Measurements from ENCODE around the gene MBP. TPM values are rescaled to one million over a fixed set of nuclear protein-coding genes. Genes with fewer than 3 reads are reported as not detected.

The MBP gene
- total and polyA plus RNA-seq, 5 donors from 2014 or later: 134 to 172 (median 143) TPM

DNA sequence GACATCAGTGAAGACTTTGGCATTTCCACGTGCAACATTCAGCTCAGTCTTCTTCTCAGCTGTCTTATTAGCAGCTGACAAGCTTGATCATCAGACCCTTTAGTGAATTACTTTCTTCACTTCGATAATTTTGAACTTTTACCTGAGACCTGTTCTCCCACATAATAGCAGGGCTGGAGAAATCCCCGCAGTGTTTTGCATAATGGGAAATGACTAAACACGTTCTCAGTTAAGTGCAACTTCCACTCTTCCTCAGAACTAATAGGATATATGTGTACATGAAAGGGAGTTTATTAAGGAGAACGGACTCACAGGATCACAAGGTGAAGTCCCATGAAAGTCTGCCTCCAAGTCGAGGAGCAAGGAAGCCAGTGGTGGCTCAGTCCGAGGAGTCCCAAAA, 28.8 kb upstream of the MBP start:
- no peak overlapping the region for H3K4me3 Mint-ChIP-seq
- H3K4me1 Mint-ChIP-seq: peaks cover 0 to 5% (median 2%) of the 10 kb centered on the region in 4 donors
- H3K4me3 ChIP-seq (ENCODE audit: low read depth, low read length): no peak overlapping the region
- no peaks in the 10 kb centered on the region for H3K9me3 ChIP-seq (ENCODE audit: control insufficient read depth in 2 of 2, low read length in 2 of 2)
- H3K36me3 ChIP-seq (ENCODE audit: control insufficient read depth, insufficient read depth, low read length): no peaks in the 10 kb centered on the region
- ATAC-seq (ENCODE audit: low read depth in 2 of 2): no peak
- no peaks in the 10 kb centered on the region for H3K4me1 ChIP-seq (ENCODE audit: control insufficient read depth, insufficient read depth, low read length, poor library complexity, severe bottlenecking)
- DNase-seq: no peak
- H3K27me3 ChIP-seq (ENCODE audit: control insufficient read depth, insufficient read depth, low read length): no peaks in the 10 kb centered on the region
- peaks cover 32% of the 10 kb centered on the region for H3K27me3 Mint-ChIP-seq
- H3K27ac ChIP-seq (ENCODE audit: insufficient read depth, low read length, poor library complexity, severe bottlenecking): no peak overlapping the region
- H3K27ac Mint-ChIP-seq: no peak overlapping the region
- no peaks in the 10 kb centered on the region for H3K36me3 Mint-ChIP-seq
- no peaks in the 10 kb centered on the region for H3K9me3 Mint-ChIP-seq

DNA sequence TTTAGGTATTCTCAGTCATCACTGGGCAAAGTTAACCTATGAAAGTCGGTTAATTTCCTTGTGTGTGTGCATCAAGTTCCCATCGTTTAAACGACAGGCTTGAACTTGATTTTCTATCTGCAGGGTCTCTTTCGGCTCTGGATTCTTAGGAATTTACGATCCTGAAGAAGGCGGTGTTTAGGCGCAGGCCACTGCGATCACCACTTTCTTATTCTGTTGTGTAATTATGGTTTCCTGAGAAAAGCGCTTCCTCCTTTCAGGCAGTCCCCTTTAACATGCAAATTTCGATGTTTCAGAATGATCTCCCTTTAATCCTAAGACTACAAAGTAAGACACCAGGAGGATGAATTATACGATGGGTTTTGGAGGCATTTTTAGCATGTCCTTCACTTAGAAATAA, 27.9 kb upstream of the MBP start:
- no peak for ATAC-seq (ENCODE audit: low read depth in 2 of 2)
- H3K4me3 ChIP-seq (ENCODE audit: low read depth, low read length): no peak overlapping the region

DNA sequence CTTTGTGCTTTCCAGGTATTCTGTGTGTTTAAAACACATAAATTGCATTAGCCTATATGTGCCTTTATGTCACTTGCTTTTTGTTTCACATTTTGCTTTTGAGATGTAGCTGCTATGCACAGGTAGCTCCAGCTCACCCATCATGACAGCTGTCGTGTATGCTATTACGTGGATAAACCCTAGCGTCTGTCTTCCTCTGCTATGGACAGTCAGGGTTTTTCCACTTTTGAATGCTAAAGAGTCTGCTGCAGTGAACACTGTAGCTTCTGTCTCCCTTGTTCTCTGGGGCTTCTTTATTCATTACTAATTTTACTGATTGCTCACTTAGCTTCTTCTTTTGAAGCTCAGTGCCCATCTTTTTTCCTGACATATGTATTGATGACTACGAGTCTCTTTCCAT, 24.7 kb upstream of the MBP start:
- H3K4me1 Mint-ChIP-seq: peaks cover 0 to 2% (median 0%) of the 10 kb centered on the region in 4 donors
- H3K9me3 Mint-ChIP-seq: peaks cover 0 to 1% (median 0%) of the 10 kb centered on the region in 7 donors
- H3K4me3 ChIP-seq (ENCODE audit: low read depth, low read length): no peak overlapping the region
- H3K27ac Mint-ChIP-seq: peak overlapping the region in 1 of 3 donors; percentile 74
- no peaks in the 10 kb centered on the region for H3K27me3 ChIP-seq (ENCODE audit: control insufficient read depth, insufficient read depth, low read length)
- no peaks in the 10 kb centered on the region for H3K36me3 ChIP-seq (ENCODE audit: control insufficient read depth, insufficient read depth, low read length)
- no peak overlapping the region for H3K27ac ChIP-seq (ENCODE audit: insufficient read depth, low read length, poor library complexity, severe bottlenecking)
- H3K4me3 Mint-ChIP-seq: no peak overlapping the region
- no peaks in the 10 kb centered on the region for H3K4me1 ChIP-seq (ENCODE audit: control insufficient read depth, insufficient read depth, low read length, poor library complexity, severe bottlenecking)
- ATAC-seq (ENCODE audit: low read depth in 2 of 2) (no peak), DNase-seq (no peak)
- H3K27me3 Mint-ChIP-seq: peaks cover 21% of the 10 kb centered on the region
- no peaks in the 10 kb centered on the region for H3K9me3 ChIP-seq (ENCODE audit: control insufficient read depth in 2 of 2, low read length in 2 of 2)
- H3K36me3 Mint-ChIP-seq: no peaks in the 10 kb centered on the region

More for the DNA sequence above, 27.9 kb upstream of the MBP start:
- no peaks in the 10 kb centered on the region for H3K9me3 Mint-ChIP-seq
- no peaks in the 10 kb centered on the region for H3K4me1 ChIP-seq (ENCODE audit: control insufficient read depth, insufficient read depth, low read length, poor library complexity, severe bottlenecking)
- no peaks in the 10 kb centered on the region for H3K36me3 ChIP-seq (ENCODE audit: control insufficient read depth, insufficient read depth, low read length)
- peaks cover 29% of the 10 kb centered on the region for H3K27me3 Mint-ChIP-seq
- no peak for DNase-seq
- peaks cover 0 to 5% (median 2%) of the 10 kb centered on the region in 4 donors for H3K4me1 Mint-ChIP-seq
- no peaks in the 10 kb centered on the region for H3K36me3 Mint-ChIP-seq
- H3K4me3 Mint-ChIP-seq: no peak overlapping the region
- no peak overlapping the region for H3K27ac Mint-ChIP-seq
- no peaks in the 10 kb centered on the region for H3K27me3 ChIP-seq (ENCODE audit: control insufficient read depth, insufficient read depth, low read length)
- H3K27ac ChIP-seq (ENCODE audit: insufficient read depth, low read length, poor library complexity, severe bottlenecking): no peak overlapping the region
- no peaks in the 10 kb centered on the region for H3K9me3 ChIP-seq (ENCODE audit: control insufficient read depth in 2 of 2, low read length in 2 of 2)

DNA sequence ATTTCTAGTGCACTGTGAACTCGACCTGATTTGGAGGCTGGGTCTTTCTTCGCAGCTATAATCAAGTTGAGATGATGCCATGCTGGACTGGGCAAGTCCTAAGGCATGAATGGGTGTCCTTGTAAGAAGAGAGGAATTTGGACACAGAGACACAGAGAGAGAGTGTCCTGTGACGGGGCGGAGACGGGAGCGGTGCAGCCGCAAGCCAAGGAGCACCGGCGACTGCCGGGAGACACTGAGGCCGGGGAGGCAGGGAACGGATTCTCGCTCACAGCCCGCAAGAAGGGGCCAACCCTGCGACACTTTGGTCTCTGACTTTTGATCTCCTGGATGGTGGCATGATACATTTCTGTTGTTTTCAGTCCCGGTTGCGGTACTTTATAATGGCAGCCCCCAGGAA, 22.4 kb upstream of the MBP start:
- no peak overlapping the region for H3K4me3 ChIP-seq (ENCODE audit: low read depth, low read length)
- Mint-ChIP-seq H3K4me3 (no peak overlapping the region), H3K27me3 (peaks cover 11% of the 10 kb centered on the region), H3K9me3 (peaks cover 0 to 1% (median 0%) of the 10 kb centered on the region in 7 donors), H3K4me1 (peaks cover 0 to 11% (median 8%) of the 10 kb centered on the region in 4 donors), H3K27ac (no peak overlapping the region), H3K36me3 (no peaks in the 10 kb centered on the region)
- no peak for ATAC-seq (ENCODE audit: low read depth in 2 of 2)
- no peaks in the 10 kb centered on the region for H3K4me1 ChIP-seq (ENCODE audit: control insufficient read depth, insufficient read depth, low read length, poor library complexity, severe bottlenecking)
- H3K27me3 ChIP-seq (ENCODE audit: control insufficient read depth, insufficient read depth, low read length): no peaks in the 10 kb centered on the region
- no peak overlapping the region for H3K27ac ChIP-seq (ENCODE audit: insufficient read depth, low read length, poor library complexity, severe bottlenecking)
- H3K9me3 ChIP-seq (ENCODE audit: control insufficient read depth in 2 of 2, low read length in 2 of 2): no peaks in the 10 kb centered on the region
- no peak for DNase-seq
- no peaks in the 10 kb centered on the region for H3K36me3 ChIP-seq (ENCODE audit: control insufficient read depth, insufficient read depth, low read length)

DNA sequence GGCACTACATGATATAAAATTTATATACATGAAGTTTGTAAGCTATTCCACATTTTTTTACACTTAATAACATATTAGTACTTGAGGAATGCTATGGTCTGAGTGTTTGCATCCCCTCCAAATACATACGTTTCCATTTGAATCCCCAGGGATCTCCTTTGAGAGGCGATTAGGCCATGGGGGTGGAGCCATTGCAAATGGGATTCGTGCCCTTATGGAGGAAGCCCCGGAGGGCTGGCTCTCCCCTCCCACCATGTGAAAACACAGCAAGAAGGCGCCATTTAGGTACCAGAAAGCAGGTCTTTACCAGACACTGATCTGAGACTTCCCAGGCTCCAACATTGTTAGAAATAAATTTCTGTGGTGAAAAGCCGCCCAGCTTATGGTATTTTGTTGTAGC, 20.8 kb upstream of the MBP start:
- no peaks in the 10 kb centered on the region for H3K9me3 ChIP-seq (ENCODE audit: control insufficient read depth in 2 of 2, low read length in 2 of 2)
- peaks cover 0 to 15% (median 9%) of the 10 kb centered on the region in 4 donors for H3K4me1 Mint-ChIP-seq
- no peaks in the 10 kb centered on the region for H3K36me3 Mint-ChIP-seq
- DNase-seq: no peak
- no peaks in the 10 kb centered on the region for H3K36me3 ChIP-seq (ENCODE audit: control insufficient read depth, insufficient read depth, low read length)
- H3K27me3 Mint-ChIP-seq: peaks cover 6% of the 10 kb centered on the region
- H3K27ac Mint-ChIP-seq: no peak overlapping the region
- peaks cover 0 to 1% (median 0%) of the 10 kb centered on the region in 7 donors for H3K9me3 Mint-ChIP-seq
- no peak overlapping the region for H3K4me3 Mint-ChIP-seq
- H3K4me1 ChIP-seq (ENCODE audit: control insufficient read depth, insufficient read depth, low read length, poor library complexity, severe bottlenecking): no peaks in the 10 kb centered on the region
- H3K27ac ChIP-seq (ENCODE audit: insufficient read depth, low read length, poor library complexity, severe bottlenecking): no peak overlapping the region
- no peak overlapping the region for H3K4me3 ChIP-seq (ENCODE audit: low read depth, low read length)
- H3K27me3 ChIP-seq (ENCODE audit: control insufficient read depth, insufficient read depth, low read length): no peaks in the 10 kb centered on the region
- no peak for ATAC-seq (ENCODE audit: low read depth in 2 of 2)

DNA sequence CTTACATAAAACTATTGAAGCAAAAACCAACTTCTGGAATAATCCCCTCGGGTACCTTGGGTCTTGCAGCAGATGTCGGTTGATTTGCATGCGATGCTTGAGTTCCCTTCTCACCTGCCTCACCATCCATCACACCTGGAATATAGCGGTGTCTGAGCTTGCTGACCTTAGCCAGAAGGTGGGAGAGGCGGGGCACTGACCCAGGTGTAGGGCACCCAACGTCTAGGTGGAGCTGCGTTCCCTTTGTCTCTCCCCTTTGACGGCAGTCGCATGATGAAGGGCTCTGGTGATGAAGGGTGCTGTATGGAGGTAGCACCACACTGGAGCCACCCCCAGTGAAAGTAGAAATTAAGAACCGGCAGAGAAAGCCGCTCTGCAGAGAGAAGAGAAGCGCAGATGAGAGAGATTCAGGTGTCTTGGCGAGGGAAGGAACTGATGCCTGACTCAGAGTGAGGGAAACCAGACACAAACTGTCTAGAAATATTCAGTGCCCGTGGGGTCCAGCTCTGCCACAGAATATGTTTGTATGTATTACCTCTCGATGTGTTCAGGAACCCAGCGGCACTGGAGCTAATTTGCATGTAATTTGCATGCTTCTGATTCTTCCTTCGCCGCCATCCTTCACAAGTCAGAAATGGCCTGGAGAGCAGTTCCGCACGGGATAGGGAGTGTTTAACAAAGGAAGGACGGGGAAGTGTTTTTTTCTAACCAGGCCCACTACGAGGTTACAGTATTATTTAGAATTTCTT, 19.4 kb upstream of the MBP start:
- peaks cover 5% of the 10 kb centered on the region for H3K4me1 ChIP-seq (ENCODE audit: control insufficient read depth, insufficient read depth, low read length, poor library complexity, severe bottlenecking)
- no peak overlapping the region for H3K4me3 Mint-ChIP-seq
- no peaks in the 10 kb centered on the region for H3K36me3 ChIP-seq (ENCODE audit: control insufficient read depth, insufficient read depth, low read length)
- peak overlapping the region in 1 of 3 donors; percentile 72 for H3K27ac Mint-ChIP-seq
- no peaks in the 10 kb centered on the region for H3K36me3 Mint-ChIP-seq
- no peak overlapping the region for H3K4me3 ChIP-seq (ENCODE audit: low read depth, low read length)
- H3K27ac ChIP-seq (ENCODE audit: insufficient read depth, low read length, poor library complexity, severe bottlenecking): no peak overlapping the region
- peaks cover under 1 to 25% (median 16%) of the 10 kb centered on the region in 4 donors for H3K4me1 Mint-ChIP-seq
- no peak for ATAC-seq (ENCODE audit: low read depth in 2 of 2)
- H3K9me3 ChIP-seq (ENCODE audit: control insufficient read depth in 2 of 2, low read length in 2 of 2): no peaks in the 10 kb centered on the region
- DNase-seq: no peak
- peaks cover 1% of the 10 kb centered on the region for H3K27me3 Mint-ChIP-seq
- H3K9me3 Mint-ChIP-seq: peaks cover 0 to 1% (median 0%) of the 10 kb centered on the region in 7 donors
- H3K27me3 ChIP-seq (ENCODE audit: control insufficient read depth, insufficient read depth, low read length): no peaks in the 10 kb centered on the region

DNA sequence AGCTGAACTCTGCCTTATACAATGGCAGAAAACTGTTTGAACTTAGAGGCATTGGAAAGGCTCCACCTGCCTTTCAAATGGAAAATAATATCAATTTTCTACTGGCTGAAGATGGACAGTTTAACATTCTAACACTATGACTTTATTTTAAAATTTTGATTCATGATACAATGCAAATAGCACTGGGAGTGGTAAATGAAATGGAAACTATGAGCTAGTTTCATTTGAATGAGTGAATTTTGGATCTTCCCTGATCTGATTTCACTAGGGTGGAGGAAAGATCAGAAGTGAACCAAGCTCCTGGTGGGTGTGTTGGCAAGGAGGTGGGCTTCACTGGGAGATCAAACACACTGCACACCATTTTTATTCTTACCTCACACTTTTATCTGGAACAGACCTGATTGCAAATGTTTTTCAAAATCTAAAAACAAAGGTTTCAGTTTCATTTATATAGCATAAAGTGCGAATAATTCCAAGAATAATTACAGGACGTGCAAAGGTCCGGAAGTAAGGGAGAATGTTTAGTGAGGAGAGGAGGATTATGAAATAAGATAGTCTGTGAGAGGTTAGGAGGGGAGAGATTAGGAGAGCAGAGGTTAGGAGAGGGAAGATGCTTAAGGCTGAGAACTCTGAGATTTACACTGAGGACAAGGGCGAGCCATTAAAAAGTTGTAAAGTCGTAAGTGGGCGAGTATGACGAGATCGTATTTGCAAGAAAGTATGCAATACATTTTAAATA, 18.6 kb upstream of the MBP start:
- H3K27ac Mint-ChIP-seq: peak overlapping the region in 1 of 3 donors; percentile 10
- H3K9me3 ChIP-seq (ENCODE audit: control insufficient read depth in 2 of 2, low read length in 2 of 2): no peaks in the 10 kb centered on the region
- no peaks in the 10 kb centered on the region for H3K27me3 ChIP-seq (ENCODE audit: control insufficient read depth, insufficient read depth, low read length)
- ATAC-seq (ENCODE audit: low read depth in 2 of 2): no peak
- no peaks in the 10 kb centered on the region for H3K36me3 Mint-ChIP-seq
- no peak overlapping the region for H3K4me3 Mint-ChIP-seq
- peaks cover 0 to 1% (median 0%) of the 10 kb centered on the region in 7 donors for H3K9me3 Mint-ChIP-seq
- H3K4me1 ChIP-seq (ENCODE audit: control insufficient read depth, insufficient read depth, low read length, poor library complexity, severe bottlenecking): peaks cover 5% of the 10 kb centered on the region
- no peaks in the 10 kb centered on the region for H3K36me3 ChIP-seq (ENCODE audit: control insufficient read depth, insufficient read depth, low read length)
- DNase-seq: no peak
- no peaks in the 10 kb centered on the region for H3K27me3 Mint-ChIP-seq
- no peak overlapping the region for H3K27ac ChIP-seq (ENCODE audit: insufficient read depth, low read length, poor library complexity, severe bottlenecking)
- peaks cover 3 to 30% (median 20%) of the 10 kb centered on the region in 4 donors for H3K4me1 Mint-ChIP-seq
- no peak overlapping the region for H3K4me3 ChIP-seq (ENCODE audit: low read depth, low read length)

Data from CD4-positive, CD25-positive, alpha-beta regulatory T cell (primary cell).